ENCODE measurements around the gene ZC3H6. TPM values are rescaled to one million over a fixed set of nuclear protein-coding genes. Genes with fewer than 3 reads are reported as not detected.

Gene ZC3H6
- total RNA-seq, 4 donors from 2014 or later = 5.0 to 19.8 (median 7.3) TPM

- H3K27me3 ChIP-seq = no peaks in the 10 kb centered on the region
- DNase-seq = no peak
- no peak overlapping the region for H3K4me3 ChIP-seq
- no peak overlapping the region for H3K27ac ChIP-seq
- H3K9me3 ChIP-seq = no peaks in the 10 kb centered on the region
- no peak for TF ChIP-seq CTCF (IDR thresholded peaks at IDR 0.05)
- TF ChIP-seq POLR2A (IDR thresholded peaks at IDR 0.05) = no peak
- H3K4me1 ChIP-seq = no peaks in the 10 kb centered on the region
- peaks cover 0 to 9% (median 0%) of the 10 kb centered on the region in 3 donors for H3K36me3 ChIP-seq
Measured at GRCh38 chr2:112304298-112304941, 29.0 kb downstream of the ZC3H6 start.

DNA sequence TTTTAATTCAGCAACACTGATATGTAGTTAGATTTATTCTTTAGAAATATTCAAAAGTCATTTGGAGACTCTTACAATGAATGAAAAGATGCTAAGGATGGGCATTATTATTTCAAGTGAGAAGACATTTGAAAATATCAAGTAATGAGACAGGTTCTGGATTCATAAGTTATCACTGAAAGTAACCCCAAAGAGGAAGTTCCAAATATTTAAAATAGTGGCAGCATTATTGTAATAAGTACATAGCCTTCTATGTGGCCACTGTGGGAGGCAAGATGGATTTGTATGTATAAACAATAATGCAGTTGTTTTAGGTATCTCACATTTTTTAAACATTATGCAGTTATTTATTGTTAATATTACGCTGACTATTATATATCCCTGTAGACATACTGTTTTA is 29.7 kb downstream of the ZC3H6 start:
- no peak overlapping the region for H3K27ac ChIP-seq
- no peak overlapping the region for H3K4me3 ChIP-seq
- no peaks in the 10 kb centered on the region for H3K27me3 ChIP-seq
- no peaks in the 10 kb centered on the region for H3K9me3 ChIP-seq
- peaks cover 0 to 9% (median 0%) of the 10 kb centered on the region in 3 donors for H3K36me3 ChIP-seq
- TF ChIP-seq CTCF (IDR thresholded peaks at IDR 0.05) = no peak
- TF ChIP-seq POLR2A (IDR thresholded peaks at IDR 0.05) = no peak
- H3K4me1 ChIP-seq = no peaks in the 10 kb centered on the region
- DNase-seq = no peak

DNA sequence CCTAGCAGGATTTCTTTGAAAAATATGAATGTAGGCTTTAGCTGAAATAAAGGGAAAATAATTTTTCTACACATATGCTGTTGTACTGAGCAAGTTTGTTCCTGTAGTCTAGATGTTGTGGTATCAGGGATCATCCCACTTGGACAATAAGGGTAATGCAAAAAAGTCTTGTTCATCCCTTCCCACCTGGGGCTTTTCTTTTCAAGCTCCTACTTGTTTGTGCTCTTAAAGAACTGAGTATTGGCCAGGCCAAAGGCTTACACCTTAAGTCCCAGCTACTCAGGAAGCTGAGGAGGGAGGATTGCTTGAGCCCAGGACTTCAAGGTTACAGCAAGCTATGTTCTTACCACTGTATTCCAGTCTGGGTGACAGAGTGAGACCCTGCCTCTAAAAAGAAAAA is 35.5 kb downstream of the ZC3H6 start:
- no peak overlapping the region for H3K4me3 ChIP-seq
- no peaks in the 10 kb centered on the region for H3K4me1 ChIP-seq
- H3K27ac ChIP-seq = no peak overlapping the region
- H3K9me3 ChIP-seq = no peaks in the 10 kb centered on the region
- no peak for TF ChIP-seq CTCF (IDR thresholded peaks at IDR 0.05)
- TF ChIP-seq POLR2A (IDR thresholded peaks at IDR 0.05) = no peak
- H3K36me3 ChIP-seq = peaks cover 0 to 22% (median 0%) of the 10 kb centered on the region in 3 donors
- DNase-seq = no peak
- H3K27me3 ChIP-seq = no peaks in the 10 kb centered on the region

GRCh38 chr2:112311932-112312331 is 36.5 kb downstream of the ZC3H6 start:
- Histone ChIP-seq H3K27me3 (no peaks in the 10 kb centered on the region), H3K27ac (no peak overlapping the region), H3K36me3 (peaks cover 0 to 19% (median 0%) of the 10 kb centered on the region in 3 donors), H3K4me1 (no peaks in the 10 kb centered on the region), H3K9me3 (no peaks in the 10 kb centered on the region), H3K4me3 (no peak overlapping the region)
- no peak for DNase-seq
- TF ChIP-seq POLR2A (IDR thresholded peaks at IDR 0.05) = no peak
- no peak for TF ChIP-seq CTCF (IDR thresholded peaks at IDR 0.05)

- H3K4me1 ChIP-seq = no peaks in the 10 kb centered on the region
- no peak for DNase-seq
- H3K27ac ChIP-seq = no peak overlapping the region
- no peaks in the 10 kb centered on the region for H3K27me3 ChIP-seq
- H3K36me3 ChIP-seq = peaks cover 0 to 19% (median 0%) of the 10 kb centered on the region in 3 donors
- TF ChIP-seq POLR2A (IDR thresholded peaks at IDR 0.05) (no peak), CTCF (IDR thresholded peaks at IDR 0.05) (no peak)
- no peaks in the 10 kb centered on the region for H3K9me3 ChIP-seq
- no peak overlapping the region for H3K4me3 ChIP-seq
Measured at GRCh38 chr2:112312821-112313220, 37.4 kb downstream of the ZC3H6 start.
